Esophagus squamous epithelium (tissue), 4 donors: ENCODE results near the gene CNTNAP5.

ENCODE experiments used
- CTCF ChIP-seq, 6 experiments: fragments of 450-650 bp in 4 of 6; fragments of 200-600 bp in 2 of 6; sonication (generic) in 2 of 6; IDR thresholded peaks; one replicate each; pipeline ENCODE4 v1.5.1; 2016 to 2019; ENCODE audit warnings: antibody characterized with exemption in 6 of 6, mild to moderate bottlenecking in 4 of 6, moderate library complexity in 4 of 6
- POLR2A ChIP-seq, 4 donors: fragments of 450-650 bp; IDR thresholded peaks; one replicate each; pipeline ENCODE4 v1.6.1; 2017; ENCODE audit warnings: antibody characterized with exemption in 4 of 4, mild to moderate bottlenecking in 4 of 4, moderate library complexity in 3 of 4

DNA sequence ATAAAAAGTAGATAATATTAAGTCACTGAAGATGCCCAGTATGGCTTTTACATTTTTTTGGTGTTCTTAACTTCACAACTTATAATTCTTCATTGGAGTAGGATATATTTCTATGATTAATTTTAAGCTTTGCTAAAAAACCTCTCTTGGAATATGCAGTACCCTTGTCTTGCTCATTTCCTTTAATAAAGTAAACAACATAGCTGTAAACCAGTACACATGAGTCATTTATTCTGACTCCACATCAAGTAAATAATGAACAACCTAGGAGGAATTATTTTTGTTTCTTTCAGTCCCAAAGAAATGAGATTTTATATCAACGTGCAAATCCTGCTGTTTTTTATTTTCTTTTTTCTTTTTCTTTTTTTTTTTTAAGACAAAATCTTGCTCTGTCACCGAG is 869.1 kb downstream of the CNTNAP5 start:
- TF ChIP-seq CTCF (IDR thresholded peaks at IDR 0.05) (no peak), POLR2A (IDR thresholded peaks at IDR 0.05) (no peak)
